Calu3 (cell line): ENCODE data around the gene MYRFL. TPM values are rescaled to one million over a fixed set of nuclear protein-coding genes. Genes with fewer than 3 reads are reported as not detected.

Experiments
- BruUV-seq: library from RNA; stranded (reverse); fragments of 400-500 nt; replicated peaks from 2 replicates; lab custom pipeline; 2021; lab: Mats Ljungman, UMichigan
- CTCF ChIA-PET: fragments of 300-600 bp; sonication (Branson Sonifier 250); formaldehyde crosslinking; loops from one replicate; lab custom pipeline; 2022; ENCODE audit warnings: antibody characterized with exemption; lab: Charles Lee
- DNase-seq: peaks from one replicate; pipeline ENCODE4 v3.0.0; 2022
- H3K27ac Mint-ChIP-seq: one replicate; pipeline ENCODE4 v1.8.0; 2022; ENCODE audit warnings: mixed read lengths; ENCODE audit not compliant: unreplicated experiment
- H3K27me3 Mint-ChIP-seq: one replicate; pipeline ENCODE4 v1.8.0; 2022; ENCODE audit warnings: mixed read lengths; ENCODE audit not compliant: unreplicated experiment
- H3K36me3 Mint-ChIP-seq: one replicate; pipeline ENCODE4 v1.8.0; 2022; ENCODE audit warnings: mild to moderate bottlenecking, moderate library complexity, mixed read lengths; ENCODE audit not compliant: insufficient read depth, unreplicated experiment
- H3K4me1 Mint-ChIP-seq: one replicate; pipeline ENCODE4 v1.8.0; 2022; ENCODE audit warnings: mild to moderate bottlenecking, low read depth, mixed read lengths; ENCODE audit not compliant: unreplicated experiment
- H3K4me3 Mint-ChIP-seq: one replicate; pipeline ENCODE4 v1.8.0; 2022; ENCODE audit warnings: mild to moderate bottlenecking, low read depth, moderate library complexity, mixed read lengths; ENCODE audit not compliant: unreplicated experiment
- H3K9me3 Mint-ChIP-seq: one replicate; pipeline ENCODE4 v1.8.0; 2022; ENCODE audit warnings: low read depth, mixed read lengths; ENCODE audit not compliant: unreplicated experiment
- CTCF ChIP-seq: fragments of 200-600 bp; IDR thresholded peaks from one replicate; pipeline ENCODE4 v1.8.0; 2022; ENCODE audit warnings: antibody characterized with exemption; ENCODE audit not compliant: unreplicated experiment
- intact Hi-C: fragments of 100-400 bp; cut with micrococcal nuclease; formaldehyde crosslinking; loops from one replicate; pipeline ENCODE4 v1.10.0; 2022; ENCODE audit not compliant: unreplicated experiment
- total RNA-seq: library from RNA; stranded (reverse); gene quantifications from 2 replicates; pipeline ENCODE4 v1.2.3, GENCODE V29; 2022

MYRFL gene
- total RNA-seq, 1 experiment from 2014 or later, result 1.7 TPM

GRCh38 chr12:69886109-69886508 lies 61.1 kb downstream of the MYRFL start:
- Mint-ChIP-seq H3K27me3 (no peaks in the 10 kb centered on the region), H3K9me3 (no peaks in the 10 kb centered on the region)
- TF ChIP-seq CTCF, result no peak

GRCh38 chr12:69886715-69887114 lies 61.7 kb downstream of the MYRFL start:
- Mint-ChIP-seq H3K36me3 (no peaks in the 10 kb centered on the region), H3K27ac (no peak overlapping the region), H3K9me3 (no peaks in the 10 kb centered on the region), H3K4me1 (no peaks in the 10 kb centered on the region), H3K27me3 (no peaks in the 10 kb centered on the region), H3K4me3 (no peak overlapping the region)
- CTCF ChIA-PET, result no interaction called here
- DNase-seq, result no peak
- no TSS peak for BruUV-seq
- intact Hi-C loops, result no loop called here
- TF ChIP-seq CTCF, result no peak

More at GRCh38 chr12:69886109-69886508, 61.1 kb downstream of the MYRFL start:
- CTCF ChIA-PET, result no interaction called here
- no peaks in the 10 kb centered on the region for H3K4me1 Mint-ChIP-seq
- no peak overlapping the region for H3K4me3 Mint-ChIP-seq
- H3K36me3 Mint-ChIP-seq, result no peaks in the 10 kb centered on the region
- DNase-seq, result no peak
- intact Hi-C loops, result no loop called here
- no peak overlapping the region for H3K27ac Mint-ChIP-seq
- BruUV-seq, result no TSS peak

GRCh38 chr12:69888901-69889300 lies 63.9 kb downstream of the MYRFL start:
- no peaks in the 10 kb centered on the region for H3K4me1 Mint-ChIP-seq
- H3K4me3 Mint-ChIP-seq, result no peak overlapping the region
- no peaks in the 10 kb centered on the region for H3K27me3 Mint-ChIP-seq
- no peak for TF ChIP-seq CTCF
- BruUV-seq, result no TSS peak
- H3K9me3 Mint-ChIP-seq, result no peaks in the 10 kb centered on the region
- CTCF ChIA-PET, result no interaction called here
- DNase-seq, result no peak
- intact Hi-C loops, result no loop called here
- no peaks in the 10 kb centered on the region for H3K36me3 Mint-ChIP-seq
- no peak overlapping the region for H3K27ac Mint-ChIP-seq

GRCh38 chr12:69894800-69895383 lies 69.9 kb downstream of the MYRFL start:
- Mint-ChIP-seq H3K4me1 (no peaks in the 10 kb centered on the region), H3K27me3 (no peaks in the 10 kb centered on the region), H3K4me3 (no peak overlapping the region), H3K9me3 (no peaks in the 10 kb centered on the region), H3K27ac (no peak overlapping the region), H3K36me3 (no peaks in the 10 kb centered on the region)
- DNase-seq, result no peak
- TF ChIP-seq CTCF, result no peak
- CTCF ChIA-PET, result no interaction called here
- intact Hi-C loops, result no loop called here
- BruUV-seq, result no TSS peak
